Measurements from ENCODE around the gene B4GALNT2.
"Not testable (repeated sequence)": the region's sequence is repeated elsewhere in the genome, so short reads cannot be mapped to it uniquely, and the experiment has no call there.

The B4GALNT2 gene

GRCh38 chr17:49130891-49131290 lies 1.7 kb upstream of the B4GALNT2 start:
- TF ChIP-seq, protein P1, sequence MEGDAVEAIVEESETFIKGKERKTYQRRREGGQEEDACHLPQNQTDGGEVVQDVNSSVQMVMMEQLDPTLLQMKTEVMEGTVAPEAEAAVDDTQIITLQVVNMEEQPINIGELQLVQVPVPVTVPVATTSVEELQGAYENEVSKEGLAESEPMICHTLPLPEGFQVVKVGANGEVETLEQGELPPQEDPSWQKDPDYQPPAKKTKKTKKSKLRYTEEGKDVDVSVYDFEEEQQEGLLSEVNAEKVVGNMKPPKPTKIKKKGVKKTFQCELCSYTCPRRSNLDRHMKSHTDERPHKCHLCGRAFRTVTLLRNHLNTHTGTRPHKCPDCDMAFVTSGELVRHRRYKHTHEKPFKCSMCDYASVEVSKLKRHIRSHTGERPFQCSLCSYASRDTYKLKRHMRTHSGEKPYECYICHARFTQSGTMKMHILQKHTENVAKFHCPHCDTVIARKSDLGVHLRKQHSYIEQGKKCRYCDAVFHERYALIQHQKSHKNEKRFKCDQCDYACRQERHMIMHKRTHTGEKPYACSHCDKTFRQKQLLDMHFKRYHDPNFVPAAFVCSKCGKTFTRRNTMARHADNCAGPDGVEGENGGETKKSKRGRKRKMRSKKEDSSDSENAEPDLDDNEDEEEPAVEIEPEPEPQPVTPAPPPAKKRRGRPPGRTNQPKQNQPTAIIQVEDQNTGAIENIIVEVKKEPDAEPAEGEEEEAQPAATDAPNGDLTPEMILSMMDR (IDR thresholded peaks at IDR 0.05; ENCODE audit: borderline replicate concordance, control extremely low read depth, extremely low read depth, insufficient read depth, missing control alignments), result no peak
- DNase-seq (ENCODE audit: low spot score), result no peak
- in situ Hi-C loops (cut with MboI; ENCODE audit: low sequenced_read_pairs, unreplicated experiment), result no loop called here

DNA sequence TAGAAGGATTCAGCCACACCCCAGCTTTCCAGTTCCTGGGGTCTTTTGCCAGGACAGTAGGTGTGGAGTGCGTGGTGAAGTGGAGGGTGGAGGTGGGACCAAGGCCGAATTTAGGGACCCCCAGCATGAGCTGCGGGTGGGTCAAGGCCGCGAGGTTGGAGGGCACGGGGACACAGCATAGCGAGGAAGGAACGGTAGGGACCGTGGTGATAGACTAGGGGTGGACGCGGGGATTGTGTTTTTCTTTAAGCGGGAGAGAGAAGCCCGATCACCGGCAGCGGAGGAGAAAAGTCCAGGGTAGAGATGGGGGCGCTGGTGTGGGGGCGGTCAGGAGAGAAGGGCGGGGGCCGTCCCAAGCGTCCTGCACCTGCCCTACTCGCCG lies 261 bp upstream of the B4GALNT2 start:
- DNase-seq (ENCODE audit: low spot score), result no peak
- TF ChIP-seq, protein P1 (IDR thresholded peaks at IDR 0.05; ENCODE audit: borderline replicate concordance, control extremely low read depth, extremely low read depth, insufficient read depth, missing control alignments), result no peak
- in situ Hi-C loops (cut with MboI; ENCODE audit: low sequenced_read_pairs, unreplicated experiment), result no loop called here

- TF ChIP-seq, protein P1 (IDR thresholded peaks at IDR 0.05; ENCODE audit: borderline replicate concordance, control extremely low read depth, extremely low read depth, insufficient read depth, missing control alignments), result no peak
- in situ Hi-C loops (cut with MboI; ENCODE audit: low sequenced_read_pairs, unreplicated experiment), result no loop called here
- no peak for DNase-seq (ENCODE audit: low spot score)
Measured at GRCh38 chr17:49136335-49136734, 3.8 kb downstream of the B4GALNT2 start.

DNA sequence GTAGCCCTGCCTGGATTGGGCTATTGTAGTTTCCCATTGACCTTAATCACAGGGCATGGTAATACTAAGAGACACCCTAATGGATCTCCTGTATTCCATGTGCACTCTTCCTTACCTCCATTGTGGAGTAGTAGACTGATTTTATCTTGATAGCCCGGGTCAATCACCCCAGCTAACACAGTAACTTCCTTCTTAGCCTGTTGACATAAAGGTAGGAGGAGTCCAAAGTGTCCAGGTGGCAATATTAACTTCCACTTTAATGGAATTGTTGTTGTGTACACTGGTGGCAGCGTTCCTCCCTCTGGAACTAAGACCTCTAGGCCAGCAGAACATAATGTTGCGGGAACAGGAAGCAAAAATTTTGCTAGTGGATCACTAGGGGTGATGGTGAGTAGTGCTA lies 13.1 kb downstream of the B4GALNT2 start:
- in situ Hi-C loops (cut with MboI; ENCODE audit: low sequenced_read_pairs, unreplicated experiment); DNase-seq (ENCODE audit: low spot score): not testable (repeated sequence)

DNA sequence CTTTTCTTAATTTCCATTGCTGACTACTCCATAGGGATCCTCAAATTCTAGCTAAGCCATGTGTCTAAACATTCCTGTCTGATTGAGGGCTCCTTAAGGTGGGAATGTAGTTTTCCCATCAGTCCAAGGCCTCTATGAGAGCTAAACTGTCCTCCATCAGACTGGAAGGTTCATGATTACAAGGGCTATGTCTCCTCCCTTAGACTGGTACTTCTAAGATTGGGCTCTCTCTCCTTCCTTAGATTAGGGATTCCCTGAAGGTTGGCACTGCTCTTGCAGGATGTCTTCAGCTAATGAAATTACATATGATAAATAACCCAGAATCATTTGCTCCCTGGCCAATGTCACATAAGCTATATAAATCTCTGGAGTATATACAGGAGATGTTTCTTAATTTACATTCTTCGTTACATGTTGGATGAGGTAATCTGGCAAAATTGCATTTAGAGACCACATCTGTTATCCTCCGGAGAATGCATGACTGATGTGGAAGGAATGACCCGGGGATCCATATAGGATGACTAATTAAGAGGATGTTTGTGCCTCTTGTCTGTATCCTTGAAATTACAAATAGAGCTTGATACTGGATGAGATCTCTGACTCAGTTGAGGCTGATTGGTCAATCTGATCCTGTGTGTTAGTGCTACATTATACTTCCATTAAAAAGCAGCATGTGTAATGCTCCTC lies 14.2 kb downstream of the B4GALNT2 start:
- DNase-seq (ENCODE audit: low spot score), result no peak
- TF ChIP-seq, protein P1 (IDR thresholded peaks at IDR 0.05; ENCODE audit: borderline replicate concordance, control extremely low read depth, extremely low read depth, insufficient read depth, missing control alignments), result no peak
- in situ Hi-C loops (cut with MboI; ENCODE audit: low sequenced_read_pairs, unreplicated experiment), result no loop called here

GRCh38 chr17:49148171-49148570 lies 15.6 kb downstream of the B4GALNT2 start:
- in situ Hi-C loops (cut with MboI; ENCODE audit: low sequenced_read_pairs, unreplicated experiment), result no loop called here
- DNase-seq (ENCODE audit: low spot score), result no peak
- TF ChIP-seq, protein P1 (IDR thresholded peaks at IDR 0.05; ENCODE audit: borderline replicate concordance, control extremely low read depth, extremely low read depth, insufficient read depth, missing control alignments), result no peak

- in situ Hi-C loops (cut with MboI; ENCODE audit: low sequenced_read_pairs, unreplicated experiment), result no loop called here
- DNase-seq (ENCODE audit: low spot score), result no peak
Measured at GRCh38 chr17:49151996-49152395, 19.4 kb downstream of the B4GALNT2 start.

More at GRCh38 chr17:49151996-49152395, 19.4 kb downstream of the B4GALNT2 start:
- TF ChIP-seq, protein P1 (IDR thresholded peaks at IDR 0.05; ENCODE audit: borderline replicate concordance, control extremely low read depth, extremely low read depth, insufficient read depth, missing control alignments), result no peak

All from GM13976 (cell line).